HEK293T (cell line): Measurements from ENCODE around the gene TDRD1.

Experiments
- CTCF ChIA-PET: fragments of 350-600 bp; formaldehyde crosslinking; extraction: SDS; loops from one replicate; lab custom pipeline; 2021; ENCODE audit warnings: antibody characterized with exemption, inconsistent platforms; lab: Yijun Ruan, JAX
- POLR2A ChIA-PET: fragments of 350-600 bp; formaldehyde crosslinking; extraction: SDS; loops from one replicate; lab custom pipeline; 2020; ENCODE audit warnings: antibody characterized with exemption, inconsistent platforms; lab: Yijun Ruan, JAX
- DNase-seq: peaks from one replicate; pipeline ENCODE4 v3.0.0; 2012; ENCODE audit warnings: mixed read lengths; ENCODE audit errors: extremely low spot score
- ARNT ChIP-seq: fragments of 450-650 bp; IDR thresholded peaks from 2 replicates; pipeline ENCODE4 v1.6.1; 2017; ENCODE audit warnings: mild to moderate bottlenecking
- BHLHE40 ChIP-seq: fragments of 450-650 bp; IDR thresholded peaks from 2 replicates; pipeline ENCODE4 v1.6.1; 2016; ENCODE audit warnings: mild to moderate bottlenecking, moderate library complexity, borderline replicate concordance
- CTBP1 ChIP-seq: fragments of 450-650 bp; IDR thresholded peaks from 2 replicates; pipeline ENCODE4 v1.6.1; 2016; ENCODE audit warnings: borderline replicate concordance
- ELF4 ChIP-seq: fragments of 450-650 bp; IDR thresholded peaks from 2 replicates; pipeline ENCODE4 v1.6.1; 2017; ENCODE audit warnings: antibody characterized with exemption
- FOXA1 ChIP-seq: fragments of 450-650 bp; IDR thresholded peaks from 2 replicates; pipeline ENCODE4 v1.6.1; 2016; ENCODE audit warnings: mild to moderate bottlenecking
- FOXK2 ChIP-seq: fragments of 450-650 bp; IDR thresholded peaks from 2 replicates; pipeline ENCODE4 v1.6.1; 2016; ENCODE audit warnings: mild to moderate bottlenecking
- FOXM1 ChIP-seq: fragments of 450-650 bp; IDR thresholded peaks from 2 replicates; pipeline ENCODE4 v1.6.1; 2017; ENCODE audit warnings: mild to moderate bottlenecking, borderline replicate concordance
- HDGF ChIP-seq: fragments of 450-650 bp; IDR thresholded peaks from 2 replicates; pipeline ENCODE4 v1.6.1; 2017; ENCODE audit warnings: antibody characterized with exemption, borderline replicate concordance
- L3MBTL2 ChIP-seq: fragments of 450-650 bp; conservative IDR thresholded peaks from 2 replicates; pipeline ENCODE4 v1.6.1; 2016; ENCODE audit warnings: mild to moderate bottlenecking
- LEF1 ChIP-seq: fragments of 450-650 bp; IDR thresholded peaks from 2 replicates; pipeline ENCODE4 v1.6.1; 2017; ENCODE audit warnings: mild to moderate bottlenecking, borderline replicate concordance
- NFRKB ChIP-seq: fragments of 450-650 bp; IDR thresholded peaks from 2 replicates; pipeline ENCODE4 v1.6.1; 2016; ENCODE audit warnings: mild to moderate bottlenecking, moderate library complexity
- PKNOX1 ChIP-seq: fragments of 450-650 bp; IDR thresholded peaks from 2 replicates; pipeline ENCODE4 v1.6.1; 2016
- SP1 ChIP-seq: fragments of 450-650 bp; IDR thresholded peaks from 2 replicates; pipeline ENCODE4 v1.6.1; 2017
- SUZ12 ChIP-seq: fragments of 450-650 bp; IDR thresholded peaks from 2 replicates; pipeline ENCODE4 v1.6.1; 2016; ENCODE audit warnings: mild to moderate bottlenecking
- TARDBP ChIP-seq: fragments of 450-650 bp; IDR thresholded peaks from 2 replicates; pipeline ENCODE4 v1.6.1; 2016
- ZNF384 ChIP-seq: fragments of 450-650 bp; IDR thresholded peaks from 2 replicates; pipeline ENCODE4 v1.6.1; 2016

The TDRD1 gene

GRCh38 chr10:114258274-114258840, 79.2 kb downstream of the TDRD1 start:
- POLR2A ChIA-PET: no interaction called here
- TF ChIP-seq ZNF384: no peak
- DNase-seq: no peak
- CTCF ChIA-PET: no interaction called here

GRCh38 chr10:114259824-114260223, 80.7 kb downstream of the TDRD1 start:
- DNase-seq: no peak
- ChIA-PET POLR2A (no interaction called here), CTCF (no interaction called here)
- no peak for TF ChIP-seq CTBP1
- TF ChIP-seq FOXK2: no peak
- TF ChIP-seq NFRKB: no peak
- no peak for TF ChIP-seq LEF1
- no peak for TF ChIP-seq SUZ12
- TF ChIP-seq L3MBTL2: no peak
- no peak for TF ChIP-seq HDGF
- TF ChIP-seq ZNF384: no peak
- no peak for TF ChIP-seq SP1

- ChIA-PET POLR2A (no interaction called here), CTCF (no interaction called here)
- DNase-seq: no peak
- no peak for TF ChIP-seq FOXM1
- no peak for TF ChIP-seq ZNF384
- TF ChIP-seq SUZ12: no peak
- TF ChIP-seq ARNT: no peak
- TF ChIP-seq BHLHE40: no peak
- no peak for TF ChIP-seq NFRKB
- no peak for TF ChIP-seq CTBP1
- TF ChIP-seq TARDBP: no peak
- TF ChIP-seq SP1: no peak
- TF ChIP-seq HDGF: no peak
- no peak for TF ChIP-seq LEF1
- no peak for TF ChIP-seq PKNOX1
- no peak for TF ChIP-seq FOXK2
- no peak for TF ChIP-seq FOXA1
- TF ChIP-seq ELF4: no peak
- no peak for TF ChIP-seq L3MBTL2
Observed at GRCh38 chr10:114260366-114260765, 81.2 kb downstream of the TDRD1 start.

- no peak for DNase-seq
- POLR2A ChIA-PET: no interaction called here
- no peak for TF ChIP-seq SP1
- no peak for TF ChIP-seq SUZ12
- CTCF ChIA-PET: no interaction called here
Observed at GRCh38 chr10:114261076-114261475, 81.9 kb downstream of the TDRD1 start.

GRCh38 chr10:114262496-114262895, 83.3 kb downstream of the TDRD1 start:
- POLR2A ChIA-PET: no interaction called here
- TF ChIP-seq ELF4 (no peak), SUZ12 (no peak), FOXA1 (no peak), PKNOX1 (no peak), SP1 (no peak), FOXM1 (no peak), BHLHE40 (no peak), TARDBP (no peak), HDGF (no peak), NFRKB (no peak), L3MBTL2 (no peak), CTBP1 (no peak)
- DNase-seq: no peak
- CTCF ChIA-PET: no interaction called here

GRCh38 chr10:114265392-114266053, 86.4 kb downstream of the TDRD1 start:
- POLR2A ChIA-PET: interaction anchor here (0.7 kb wide), 1 partner anchor 49 kb away, joined by 3 read pairs; no protein-coding TSS in a partner anchor
- CTCF ChIA-PET: no interaction called here
- DNase-seq: no peak
- TF ChIP-seq ZNF384 (no peak), ELF4 (no peak), SP1 (no peak), LEF1 (no peak), SUZ12 (no peak), NFRKB (no peak), FOXK2 (no peak), HDGF (no peak), FOXA1 (no peak), ARNT (no peak), CTBP1 (no peak), BHLHE40 (no peak), L3MBTL2 (no peak), PKNOX1 (no peak), TARDBP (no peak), FOXM1 (no peak)
